Mucosa of descending colon (tissue), 3 donors: ENCODE measurements around the gene TSPAN4. TPM values are rescaled to one million over a fixed set of nuclear protein-coding genes. Genes with fewer than 3 reads are reported as not detected.

Experiments used
- ATAC-seq: fragments of 200-7000 bp; cut with Tn5 transposase; one replicate; pipeline ENCODE4 v1.9.1; 2020; ENCODE audit warnings: mild to moderate bottlenecking, moderate library complexity
- DNase-seq, 3 donors: peaks; one replicate each; pipeline ENCODE4 v3.0.0-alpha.2; 2020
- H3K36me3 ChIP-seq: fragments of 200-600 bp; one replicate; pipeline ENCODE4 v1.8.0; 2021; ENCODE audit warnings: low read depth, mild to moderate bottlenecking
- H3K4me1 ChIP-seq: fragments of 200-600 bp; one replicate; pipeline ENCODE4 v1.8.0; 2021; ENCODE audit warnings: low read depth, mild to moderate bottlenecking
- H3K4me3 ChIP-seq: fragments of 200-600 bp; one replicate; pipeline ENCODE4 v1.8.0; 2021; ENCODE audit warnings: mild to moderate bottlenecking
- H3K9me3 ChIP-seq: fragments of 200-600 bp; one replicate; pipeline ENCODE4 v1.8.0; 2021; ENCODE audit warnings: mild to moderate bottlenecking
- intact Hi-C, 2 donors: fragments of 100-400 bp; cut with DNase I in 1 of 2; cut with micrococcal nuclease in 1 of 2; formaldehyde crosslinking; loops; one replicate each; pipeline versions ENCODE4 v1.11.0 to v1.11.1; 2022; cut with DNase I, micrococcal nuclease
- total RNA-seq, 3 donors: library from RNA; stranded (reverse); fragmentation: NEBNext Ultra II Directional in 2 of 3; extraction: Animal tissue kit (Norgen Biotek cat#: 25700) in 2 of 3; gene quantifications; one replicate each; pipeline versions ENCODE4 v1.2.1 to v1.2.4, GENCODE V29; 2021 to 2023
- TF ChIP-seq, protein P1 (sequence below): fragments of 200-600 bp; IDR thresholded peaks from one replicate; pipeline ENCODE4 v1.8.0; 2022; ENCODE audit warnings: antibody characterized with exemption, mild to moderate bottlenecking
- donor health status: DM: no; HTN: no; CAD: no; lungs with moderate emphysema.
- donor health status: DM: no; HTN: no; CAD: no.
- donor health status: DM: no; HTN: yes; CAD: no.

Gene TSPAN4
- total RNA-seq, 3 donors from 2014 or later, result 9.2 to 42.4 (median 24.7) TPM

DNA sequence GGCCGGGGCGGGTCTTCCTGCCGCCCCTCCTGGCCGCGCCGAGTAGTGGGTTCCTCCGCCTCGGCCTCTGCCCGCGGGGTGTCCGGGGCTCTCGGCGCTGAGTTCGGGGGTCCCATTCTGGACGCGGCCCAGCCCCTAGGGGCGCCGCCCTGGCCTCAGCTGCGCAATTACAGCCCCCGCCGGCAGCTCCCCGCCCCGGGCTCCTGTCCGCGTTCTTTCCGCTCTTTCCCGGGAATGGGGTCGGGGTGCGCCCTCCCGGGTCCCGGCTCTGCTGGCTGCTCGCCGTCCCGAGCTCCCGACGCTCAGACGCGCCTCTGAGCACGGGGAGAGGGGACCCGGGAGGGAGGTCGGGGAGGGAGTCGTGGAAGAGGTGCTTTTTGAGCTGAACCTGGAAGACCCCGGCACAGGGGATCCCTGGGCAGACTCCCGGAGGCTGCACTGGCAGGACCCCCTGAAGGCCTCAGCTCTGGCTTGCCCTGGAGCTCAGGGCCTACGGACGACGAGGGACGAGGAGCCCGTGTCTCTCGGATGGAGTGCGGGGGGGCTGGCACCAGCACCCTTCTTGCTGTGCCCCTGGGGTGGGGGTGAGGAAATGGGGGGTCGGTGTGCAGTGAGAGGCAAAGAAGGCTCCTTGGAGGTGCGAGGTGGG is 558 bp downstream of the TSPAN4 start:
- intact Hi-C loops, result no loop called here
- Histone ChIP-seq H3K4me1 (peaks cover 42% of the 10 kb centered on the region), H3K9me3 (no peaks in the 10 kb centered on the region), H3K36me3 (no peaks in the 10 kb centered on the region), H3K4me3 (peak overlapping the region; percentile 90)
- TF ChIP-seq, protein P1, sequence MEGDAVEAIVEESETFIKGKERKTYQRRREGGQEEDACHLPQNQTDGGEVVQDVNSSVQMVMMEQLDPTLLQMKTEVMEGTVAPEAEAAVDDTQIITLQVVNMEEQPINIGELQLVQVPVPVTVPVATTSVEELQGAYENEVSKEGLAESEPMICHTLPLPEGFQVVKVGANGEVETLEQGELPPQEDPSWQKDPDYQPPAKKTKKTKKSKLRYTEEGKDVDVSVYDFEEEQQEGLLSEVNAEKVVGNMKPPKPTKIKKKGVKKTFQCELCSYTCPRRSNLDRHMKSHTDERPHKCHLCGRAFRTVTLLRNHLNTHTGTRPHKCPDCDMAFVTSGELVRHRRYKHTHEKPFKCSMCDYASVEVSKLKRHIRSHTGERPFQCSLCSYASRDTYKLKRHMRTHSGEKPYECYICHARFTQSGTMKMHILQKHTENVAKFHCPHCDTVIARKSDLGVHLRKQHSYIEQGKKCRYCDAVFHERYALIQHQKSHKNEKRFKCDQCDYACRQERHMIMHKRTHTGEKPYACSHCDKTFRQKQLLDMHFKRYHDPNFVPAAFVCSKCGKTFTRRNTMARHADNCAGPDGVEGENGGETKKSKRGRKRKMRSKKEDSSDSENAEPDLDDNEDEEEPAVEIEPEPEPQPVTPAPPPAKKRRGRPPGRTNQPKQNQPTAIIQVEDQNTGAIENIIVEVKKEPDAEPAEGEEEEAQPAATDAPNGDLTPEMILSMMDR, result no peak
- ATAC-seq (no peak), DNase-seq (peak in 2 of 3 donors; percentile 56 to 71)

DNA sequence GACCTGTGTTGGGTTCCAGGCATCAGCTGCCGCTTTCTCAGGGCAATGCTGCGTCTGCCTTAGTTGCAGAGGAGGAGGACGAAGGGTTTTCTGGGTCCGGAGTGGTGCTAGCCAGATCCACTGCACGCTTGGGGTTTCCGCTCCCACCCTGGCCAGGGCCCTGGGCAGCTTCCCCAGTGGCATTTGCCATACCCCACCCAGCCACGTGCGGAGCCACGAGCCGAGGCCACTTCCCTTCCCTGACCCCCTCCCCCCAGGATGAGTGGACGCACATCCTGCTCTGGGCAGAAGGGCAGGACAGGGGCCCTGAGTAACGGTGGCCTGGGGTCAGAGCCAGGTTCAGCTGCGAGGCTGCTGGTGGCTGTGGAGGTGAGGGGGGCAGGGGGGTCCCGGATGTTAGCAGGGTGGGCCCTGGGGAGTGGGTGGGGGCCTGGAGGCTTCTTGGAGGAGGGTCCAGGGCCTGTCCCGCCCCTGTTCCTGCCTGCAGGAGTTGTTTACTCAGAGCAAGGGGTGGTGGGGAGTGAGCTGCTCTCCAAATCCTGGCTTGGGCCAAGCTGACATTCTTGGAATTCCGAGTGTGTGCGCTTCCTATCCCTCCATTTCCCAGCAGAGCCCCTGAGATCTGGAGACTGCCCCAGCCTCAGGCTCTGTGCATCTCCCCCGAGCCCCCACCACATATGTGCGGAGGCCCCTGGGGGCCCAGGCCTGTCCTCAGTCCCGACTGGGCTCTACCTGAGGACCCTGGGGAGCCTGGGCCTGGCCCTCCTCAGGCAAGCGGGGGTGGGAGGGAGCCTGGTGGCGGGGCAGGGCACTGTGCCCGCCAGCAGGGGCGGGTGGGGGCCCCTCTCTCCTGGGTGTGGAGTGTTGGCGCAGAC is 1.4 kb downstream of the TSPAN4 start:
- DNase-seq (peak; percentile 79 to 90 (median 79)), ATAC-seq (peak; percentile 9)
- intact Hi-C loops, result no loop called here
- Histone ChIP-seq H3K4me1 (peaks cover 42% of the 10 kb centered on the region), H3K36me3 (no peaks in the 10 kb centered on the region), H3K4me3 (no peak overlapping the region), H3K9me3 (no peaks in the 10 kb centered on the region)
- TF ChIP-seq, protein P1, result no peak

DNA sequence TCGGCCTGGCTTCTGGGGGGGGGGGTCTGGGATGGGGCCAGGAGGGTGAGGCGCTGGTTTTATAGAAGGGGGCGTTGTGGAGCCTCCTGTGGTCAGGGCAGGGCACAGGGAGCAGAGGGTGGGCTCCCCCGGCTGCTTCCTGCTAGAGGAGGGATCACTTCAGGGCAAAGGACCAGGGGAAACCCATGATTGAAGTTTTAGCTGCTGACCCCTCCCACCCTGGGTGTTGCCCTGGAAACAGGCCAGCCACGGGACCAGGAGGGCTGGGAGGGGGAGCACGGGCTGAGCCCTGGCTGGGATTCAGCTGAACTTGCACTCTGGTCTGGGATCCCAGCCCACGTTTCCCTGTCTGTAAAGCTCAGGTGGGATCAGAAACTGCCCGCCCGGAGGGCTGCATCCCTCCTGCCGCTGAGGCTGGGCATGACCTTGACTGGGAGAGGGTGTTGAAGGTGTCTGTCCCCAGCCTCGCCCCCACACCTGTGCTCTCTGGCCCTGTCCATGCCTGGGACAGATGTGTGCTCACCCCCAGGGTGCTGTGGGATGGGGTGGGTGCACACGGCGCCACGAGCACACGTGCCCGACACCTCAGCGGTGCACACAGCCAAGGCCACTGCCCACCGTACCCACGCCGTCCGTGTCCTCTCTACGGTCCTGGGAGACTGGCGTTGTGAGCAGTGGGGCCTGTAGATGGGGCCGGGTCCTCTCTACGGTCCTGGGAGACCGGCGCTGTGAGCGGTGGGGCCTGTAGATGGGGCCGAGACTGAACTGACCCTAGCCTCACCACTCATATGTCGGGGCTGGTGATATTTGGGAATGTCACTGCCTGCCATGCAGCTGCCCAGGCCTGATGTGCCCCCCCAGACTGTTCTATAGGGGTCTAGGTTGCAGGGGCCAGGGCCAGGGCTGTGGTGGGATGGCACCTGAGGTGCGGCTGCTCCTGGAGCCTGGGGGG is 2.3 kb downstream of the TSPAN4 start:
- Histone ChIP-seq H3K9me3 (no peaks in the 10 kb centered on the region), H3K4me1 (peaks cover 45% of the 10 kb centered on the region), H3K36me3 (no peaks in the 10 kb centered on the region), H3K4me3 (no peak overlapping the region)
- DNase-seq (peak; percentile 78 to 86 (median 80)), ATAC-seq (peak; percentile 1)
- TF ChIP-seq, protein P1, result no peak
- intact Hi-C loops, result loop anchor here in 1 of 2 donors (5.0 kb wide), 1 partner anchor 207 kb away; no protein-coding TSS in a partner anchor

DNA sequence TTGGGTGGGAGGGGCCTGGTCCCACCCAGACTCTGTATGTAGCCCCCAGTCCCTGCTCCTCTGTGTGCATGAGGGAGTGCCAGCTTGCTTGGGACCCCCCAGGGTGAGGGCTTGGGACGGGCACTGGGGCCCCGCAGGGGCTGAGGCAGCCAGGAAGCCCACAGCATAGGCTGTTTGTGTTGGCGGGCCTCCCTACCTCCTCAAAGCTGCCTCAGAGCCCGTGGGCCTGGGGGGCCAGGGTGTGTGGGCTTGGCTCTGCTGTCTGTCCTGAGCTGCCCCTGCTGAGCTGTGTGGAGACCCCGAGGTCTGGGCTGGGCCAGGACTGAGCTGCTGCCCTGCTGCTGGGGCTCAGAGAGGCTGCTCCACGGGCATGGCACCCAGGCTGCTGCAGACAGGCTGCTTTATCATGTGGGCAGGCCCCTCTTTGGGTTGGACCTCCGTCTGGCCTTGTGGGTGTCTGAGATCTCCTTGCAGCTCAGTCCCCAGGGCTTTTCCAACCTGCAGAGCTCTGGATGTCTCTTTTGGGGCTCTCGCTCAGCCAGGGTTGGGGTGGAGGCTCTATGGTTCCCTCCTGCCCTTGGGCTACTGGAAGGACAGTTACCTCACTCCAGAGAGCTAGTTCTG is 3.3 kb downstream of the TSPAN4 start:
- DNase-seq, result no peak
- no peak for ATAC-seq
- no peak overlapping the region for H3K4me3 ChIP-seq
- no peaks in the 10 kb centered on the region for H3K36me3 ChIP-seq
- intact Hi-C loops, result loop anchor here in 1 of 2 donors (5.0 kb wide), 1 partner anchor 206 kb away; no protein-coding TSS in a partner anchor
- TF ChIP-seq, protein P1, result no peak
- H3K4me1 ChIP-seq, result peaks cover 41% of the 10 kb centered on the region
- no peaks in the 10 kb centered on the region for H3K9me3 ChIP-seq
